ENCODE data around the gene DGAT2.

Gene DGAT2

DNA sequence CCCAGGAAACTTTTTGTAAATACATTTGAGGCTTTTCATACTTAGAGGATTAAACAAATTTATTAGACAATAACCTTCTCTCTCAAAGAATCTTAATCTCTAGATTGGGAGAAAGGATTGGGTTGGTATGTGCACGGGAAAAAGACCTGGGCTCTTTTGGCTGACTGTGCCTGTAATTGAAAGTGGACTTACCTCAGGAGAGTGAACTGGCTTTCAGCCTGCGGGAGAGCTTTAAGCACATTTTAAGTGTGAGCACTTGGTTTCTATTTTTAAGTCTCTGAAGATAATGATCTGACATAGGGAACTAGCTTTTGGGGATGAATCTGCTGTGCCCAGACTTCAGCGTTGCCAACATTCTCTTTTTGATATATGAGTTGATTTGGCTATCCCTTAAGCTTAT is 82.2 kb downstream of the DGAT2 start:
- POLR2A ChIA-PET: no interaction called here
- DNase-seq (ENCODE audit: extremely low spot score): no peak
- TF ChIP-seq, protein P1, sequence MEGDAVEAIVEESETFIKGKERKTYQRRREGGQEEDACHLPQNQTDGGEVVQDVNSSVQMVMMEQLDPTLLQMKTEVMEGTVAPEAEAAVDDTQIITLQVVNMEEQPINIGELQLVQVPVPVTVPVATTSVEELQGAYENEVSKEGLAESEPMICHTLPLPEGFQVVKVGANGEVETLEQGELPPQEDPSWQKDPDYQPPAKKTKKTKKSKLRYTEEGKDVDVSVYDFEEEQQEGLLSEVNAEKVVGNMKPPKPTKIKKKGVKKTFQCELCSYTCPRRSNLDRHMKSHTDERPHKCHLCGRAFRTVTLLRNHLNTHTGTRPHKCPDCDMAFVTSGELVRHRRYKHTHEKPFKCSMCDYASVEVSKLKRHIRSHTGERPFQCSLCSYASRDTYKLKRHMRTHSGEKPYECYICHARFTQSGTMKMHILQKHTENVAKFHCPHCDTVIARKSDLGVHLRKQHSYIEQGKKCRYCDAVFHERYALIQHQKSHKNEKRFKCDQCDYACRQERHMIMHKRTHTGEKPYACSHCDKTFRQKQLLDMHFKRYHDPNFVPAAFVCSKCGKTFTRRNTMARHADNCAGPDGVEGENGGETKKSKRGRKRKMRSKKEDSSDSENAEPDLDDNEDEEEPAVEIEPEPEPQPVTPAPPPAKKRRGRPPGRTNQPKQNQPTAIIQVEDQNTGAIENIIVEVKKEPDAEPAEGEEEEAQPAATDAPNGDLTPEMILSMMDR (IDR thresholded peaks at IDR 0.05; ENCODE audit: control extremely low read depth, extremely low read depth, low read depth, missing control alignments): no peak
- CTCF ChIA-PET: interaction anchor here (1.3 to 7.9 kb wide), 5 partner anchors 14 to 301 kb away, joined by 4 to 92 read pairs (median 5); no protein-coding TSS in a partner anchor
